Raji (cell line): ENCODE results near the gene GNS.
A peak's percentile ranks its signal among the peaks of the same experiment; 100 is the strongest.

Experiments
- POLR2A ChIP-seq: IDR thresholded peaks from 2 replicates; pipeline ENCODE4 v1.6.1; 2011; ENCODE audit warnings: low read depth, low read length, control low read depth; ENCODE audit not compliant: insufficient read depth

GNS gene

GRCh38 chr12:64759035-64759894 is at the start of gene GNS:
Gene GNS (minus strand): TSS chr12:64759406. CDS start chr12:64759276, 130 bp downstream.
- TF ChIP-seq POLR2A = peak; percentile 58

GRCh38 chr12:64808110-64808509 is 48.9 kb upstream of the GNS start:
- TF ChIP-seq POLR2A = no peak

GRCh38 chr12:64806593-64807460 is 47.6 kb upstream of the GNS start:
- no peak for TF ChIP-seq POLR2A

GRCh38 chr12:64806173-64806572 is 47.0 kb upstream of the GNS start:
- no peak for TF ChIP-seq POLR2A

- TF ChIP-seq POLR2A = no peak
Measured at GRCh38 chr12:64801381-64801780, 42.2 kb upstream of the GNS start.

- TF ChIP-seq POLR2A = no peak
Measured at GRCh38 chr12:64800640-64801039, 41.4 kb upstream of the GNS start.

- TF ChIP-seq POLR2A = no peak
Measured at GRCh38 chr12:64798165-64798564, 39.0 kb upstream of the GNS start.

- TF ChIP-seq POLR2A = no peak
Measured at GRCh38 chr12:64797156-64797555, 38.0 kb upstream of the GNS start.

- TF ChIP-seq POLR2A = no peak
Measured at GRCh38 chr12:64796205-64796845, 37.1 kb upstream of the GNS start.

GRCh38 chr12:64794305-64794704 is 35.1 kb upstream of the GNS start:
- TF ChIP-seq POLR2A = no peak

- no peak for TF ChIP-seq POLR2A
Measured at GRCh38 chr12:64793610-64794009, 34.4 kb upstream of the GNS start.

- no peak for TF ChIP-seq POLR2A
Measured at GRCh38 chr12:64792128-64792527, 32.9 kb upstream of the GNS start.

- no peak for TF ChIP-seq POLR2A
Measured at GRCh38 chr12:64791036-64791435, 31.8 kb upstream of the GNS start.

- no peak for TF ChIP-seq POLR2A
Measured at GRCh38 chr12:64790166-64790565, 31.0 kb upstream of the GNS start.

GRCh38 chr12:64785838-64786237 is 26.6 kb upstream of the GNS start:
- TF ChIP-seq POLR2A = no peak
